LNCaP clone FGC (cell line): ENCODE results near the gene MGAT3.

Source experiments
- DNase-seq: peaks from one replicate; pipeline ENCODE4 v3.0.0-alpha.2; 2011; ENCODE audit warnings: low read depth
- H3K4me3 ChIP-seq: 2 replicates; pipeline ENCODE4 v1.5.1; 2011; ENCODE audit warnings: mild to moderate bottlenecking, low read depth, low read length, control low read depth
- TF ChIP-seq, protein P1 (sequence below): IDR thresholded peaks from 2 replicates; pipeline ENCODE4 v1.5.1; 2012; ENCODE audit warnings: mild to moderate bottlenecking; ENCODE audit not compliant: control insufficient read depth, insufficient read depth; ENCODE audit errors: extremely low read depth

The MGAT3 gene

DNA sequence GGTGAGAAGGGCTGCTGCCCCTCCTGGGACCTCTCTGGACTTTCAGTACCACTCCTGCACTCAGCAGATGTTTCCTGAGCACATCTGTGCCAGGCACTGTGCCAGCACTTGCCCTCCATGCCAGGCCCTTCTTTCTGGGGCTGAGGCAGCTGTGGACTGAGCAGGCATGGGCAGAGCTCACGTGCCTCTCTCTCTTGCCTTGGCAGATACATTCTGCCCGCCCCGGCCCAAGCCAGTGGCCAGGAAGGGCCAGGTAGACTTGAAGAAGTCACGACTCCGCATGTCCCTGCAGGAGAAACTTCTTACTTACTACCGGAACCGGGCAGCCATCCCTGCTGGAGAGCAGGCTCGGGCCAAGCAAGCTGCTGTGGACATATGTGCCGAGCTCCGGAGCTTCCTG, 55.2 kb downstream of the MGAT3 start:
- no peak for DNase-seq
- no peak overlapping the region for H3K4me3 ChIP-seq
- TF ChIP-seq, protein P1, sequence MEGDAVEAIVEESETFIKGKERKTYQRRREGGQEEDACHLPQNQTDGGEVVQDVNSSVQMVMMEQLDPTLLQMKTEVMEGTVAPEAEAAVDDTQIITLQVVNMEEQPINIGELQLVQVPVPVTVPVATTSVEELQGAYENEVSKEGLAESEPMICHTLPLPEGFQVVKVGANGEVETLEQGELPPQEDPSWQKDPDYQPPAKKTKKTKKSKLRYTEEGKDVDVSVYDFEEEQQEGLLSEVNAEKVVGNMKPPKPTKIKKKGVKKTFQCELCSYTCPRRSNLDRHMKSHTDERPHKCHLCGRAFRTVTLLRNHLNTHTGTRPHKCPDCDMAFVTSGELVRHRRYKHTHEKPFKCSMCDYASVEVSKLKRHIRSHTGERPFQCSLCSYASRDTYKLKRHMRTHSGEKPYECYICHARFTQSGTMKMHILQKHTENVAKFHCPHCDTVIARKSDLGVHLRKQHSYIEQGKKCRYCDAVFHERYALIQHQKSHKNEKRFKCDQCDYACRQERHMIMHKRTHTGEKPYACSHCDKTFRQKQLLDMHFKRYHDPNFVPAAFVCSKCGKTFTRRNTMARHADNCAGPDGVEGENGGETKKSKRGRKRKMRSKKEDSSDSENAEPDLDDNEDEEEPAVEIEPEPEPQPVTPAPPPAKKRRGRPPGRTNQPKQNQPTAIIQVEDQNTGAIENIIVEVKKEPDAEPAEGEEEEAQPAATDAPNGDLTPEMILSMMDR, result no peak

DNA sequence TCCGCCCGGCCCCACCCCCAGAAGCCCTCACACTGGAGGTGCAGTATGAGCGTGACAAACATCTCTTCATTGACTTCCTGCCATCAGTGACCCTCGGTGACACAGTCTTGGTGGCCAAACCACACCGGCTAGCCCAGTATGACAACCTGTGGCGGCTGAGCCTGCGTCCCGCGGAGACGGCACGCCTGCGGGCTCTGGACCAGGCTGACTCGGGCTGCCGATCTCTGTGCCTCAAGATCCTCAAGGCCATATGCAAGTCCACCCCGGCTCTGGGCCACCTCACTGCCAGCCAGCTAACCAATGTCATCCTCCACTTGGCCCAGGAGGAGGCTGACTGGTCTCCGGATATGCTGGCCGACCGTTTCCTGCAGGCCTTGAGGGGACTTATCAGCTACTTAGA, 57.0 kb downstream of the MGAT3 start:
- H3K4me3 ChIP-seq, result no peak overlapping the region
- TF ChIP-seq, protein P1, result no peak
- DNase-seq, result no peak

DNA sequence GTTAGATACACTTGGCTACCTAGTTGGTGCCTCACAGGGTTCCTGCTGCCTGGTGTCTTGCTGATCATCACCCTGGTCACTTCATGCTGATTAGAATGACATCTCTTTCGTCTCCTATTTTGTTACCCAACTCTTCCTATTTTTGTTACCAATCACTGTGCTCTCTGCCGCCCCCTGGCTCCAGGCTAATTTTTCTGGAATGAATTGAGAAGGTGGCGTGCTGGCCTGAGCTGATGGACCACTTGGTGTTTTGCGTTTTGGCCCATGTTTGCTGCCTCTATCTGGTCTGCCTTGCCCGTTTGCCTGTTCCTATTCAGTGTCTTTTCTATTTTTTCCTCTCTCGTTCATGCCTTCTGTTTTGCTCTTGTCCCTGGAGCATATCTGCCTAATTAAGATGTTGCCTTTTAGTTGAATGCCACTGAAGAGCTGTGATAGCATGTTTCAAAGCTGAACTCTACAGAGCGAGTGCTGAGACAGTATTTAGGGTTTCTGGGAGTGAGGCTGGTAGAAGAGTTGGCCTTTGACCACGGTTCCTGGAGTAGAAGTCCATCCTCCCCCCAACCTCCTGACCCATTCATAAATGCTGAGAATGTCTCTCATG, 57.7 kb downstream of the MGAT3 start:
- DNase-seq, result no peak

GRCh38 chr22:39515266-39516050, 58.6 kb downstream of the MGAT3 start:
- no peak overlapping the region for H3K4me3 ChIP-seq
- DNase-seq, result no peak
- TF ChIP-seq, protein P1, result no peak

More for the DNA sequence above, 57.7 kb downstream of the MGAT3 start:
- H3K4me3 ChIP-seq, result no peak overlapping the region
- TF ChIP-seq, protein P1, result peak; percentile 71

GRCh38 chr22:39517470-39517869, 60.7 kb downstream of the MGAT3 start:
- no peak for DNase-seq
- TF ChIP-seq, protein P1, result no peak
- no peak overlapping the region for H3K4me3 ChIP-seq

DNA sequence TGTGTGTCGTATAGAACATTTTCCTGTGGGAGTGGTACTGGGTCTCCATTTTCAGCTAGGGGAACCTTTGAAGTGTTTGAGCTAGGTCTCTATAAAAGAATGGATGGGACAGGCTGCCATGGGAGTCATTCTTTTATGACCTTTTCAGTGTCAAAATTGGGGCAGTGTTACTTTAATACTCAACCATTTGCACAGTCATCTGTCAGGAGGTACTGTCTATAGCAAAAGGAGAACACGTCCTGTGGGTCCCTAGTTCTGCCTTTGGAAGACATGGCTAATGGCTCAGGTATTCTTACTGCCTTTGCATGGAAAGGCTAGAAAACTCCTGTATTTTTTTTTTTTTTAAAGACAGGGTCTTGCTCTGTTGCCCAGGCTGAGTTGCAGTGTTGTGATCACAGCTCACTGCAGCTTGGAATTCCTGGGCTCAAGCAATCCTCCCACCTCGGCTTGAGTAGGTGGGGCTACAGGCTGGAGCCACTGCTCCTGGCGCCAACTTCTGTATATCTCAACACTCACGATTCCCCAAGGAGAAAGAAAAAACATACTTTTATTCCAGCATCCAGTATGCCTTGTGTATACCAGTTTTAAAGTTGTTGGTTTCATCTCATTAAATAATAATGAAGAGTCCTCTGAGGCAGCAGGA, 61.5 kb downstream of the MGAT3 start:
- peak overlapping the region; percentile 87 for H3K4me3 ChIP-seq
- TF ChIP-seq, protein P1, result no peak
- DNase-seq, result no peak
